HEK293 (cell line): Measurements from ENCODE around the gene MYH11.

Experiments
- ATF2 ChIP-seq: fragments of 450-650 bp; formaldehyde crosslinking; IDR thresholded peaks from 2 replicates; pipeline ENCODE4 v1.5.1; 2016; ENCODE audit warnings: missing biosample characterization, missing genetic modification characterization, low read depth
- CTCF ChIP-seq: fragments of 450-650 bp; formaldehyde crosslinking; IDR thresholded peaks from 2 replicates; pipeline ENCODE4 v1.5.1; 2016; ENCODE audit warnings: missing biosample characterization, missing genetic modification characterization
- KLF16 ChIP-seq: fragments of 450-650 bp; formaldehyde crosslinking; IDR thresholded peaks from 2 replicates; pipeline ENCODE4 v1.5.1; 2017; ENCODE audit warnings: missing biosample characterization, missing genetic modification characterization
- REST ChIP-seq: fragments of 450-650 bp; formaldehyde crosslinking; IDR thresholded peaks from 2 replicates; pipeline ENCODE4 v1.5.1; 2016; ENCODE audit warnings: missing biosample characterization, missing genetic modification characterization
- SP2 ChIP-seq: fragments of 450-650 bp; formaldehyde crosslinking; IDR thresholded peaks from 2 replicates; pipeline ENCODE4 v1.5.1; 2016; ENCODE audit warnings: missing biosample characterization, missing genetic modification characterization
- ZBTB10 ChIP-seq: fragments of 450-650 bp; formaldehyde crosslinking; IDR thresholded peaks from 2 replicates; pipeline ENCODE4 v1.5.1; 2016; ENCODE audit warnings: missing biosample characterization, missing genetic modification characterization
- ZBTB17 ChIP-seq: fragments of 450-650 bp; formaldehyde crosslinking; IDR thresholded peaks from 2 replicates; pipeline ENCODE4 v1.5.1; 2016; ENCODE audit warnings: missing biosample characterization, missing genetic modification characterization
- ZNF175 ChIP-seq: fragments of 450-650 bp; formaldehyde crosslinking; IDR thresholded peaks from 2 replicates; pipeline ENCODE4 v1.5.1; 2016; ENCODE audit warnings: missing biosample characterization, missing genetic modification characterization
- ZNF776 ChIP-seq: fragments of 450-650 bp; formaldehyde crosslinking; IDR thresholded peaks from 2 replicates; pipeline ENCODE4 v1.5.0; 2017; ENCODE audit warnings: missing biosample characterization, missing genetic modification characterization, borderline replicate concordance
- ZNF791 ChIP-seq: fragments of 450-650 bp; formaldehyde crosslinking; IDR thresholded peaks from 2 replicates; pipeline ENCODE4 v1.5.1; 2016; ENCODE audit warnings: missing biosample characterization, missing genetic modification characterization

GRCh38 chr16:15723808-15724207 lies 133.0 kb downstream of the MYH11 start:
- no peak for TF ChIP-seq ZNF175 (tag by site-specific recombination)
- no peak for TF ChIP-seq ZNF776 (tag by site-specific recombination)
- TF ChIP-seq ZNF791: no peak
- TF ChIP-seq CTCF (tag by site-specific recombination): no peak
- no peak for TF ChIP-seq ZBTB17 (tag by site-specific recombination)
- no peak for TF ChIP-seq KLF16 (tag by site-specific recombination)
- TF ChIP-seq REST (tag by site-specific recombination): no peak
- no peak for TF ChIP-seq ATF2
- no peak for TF ChIP-seq ZBTB10 (tag by site-specific recombination)
- no peak for TF ChIP-seq SP2
